ENCODE results near the gene ANKRD34C.

ANKRD34C gene

DNA sequence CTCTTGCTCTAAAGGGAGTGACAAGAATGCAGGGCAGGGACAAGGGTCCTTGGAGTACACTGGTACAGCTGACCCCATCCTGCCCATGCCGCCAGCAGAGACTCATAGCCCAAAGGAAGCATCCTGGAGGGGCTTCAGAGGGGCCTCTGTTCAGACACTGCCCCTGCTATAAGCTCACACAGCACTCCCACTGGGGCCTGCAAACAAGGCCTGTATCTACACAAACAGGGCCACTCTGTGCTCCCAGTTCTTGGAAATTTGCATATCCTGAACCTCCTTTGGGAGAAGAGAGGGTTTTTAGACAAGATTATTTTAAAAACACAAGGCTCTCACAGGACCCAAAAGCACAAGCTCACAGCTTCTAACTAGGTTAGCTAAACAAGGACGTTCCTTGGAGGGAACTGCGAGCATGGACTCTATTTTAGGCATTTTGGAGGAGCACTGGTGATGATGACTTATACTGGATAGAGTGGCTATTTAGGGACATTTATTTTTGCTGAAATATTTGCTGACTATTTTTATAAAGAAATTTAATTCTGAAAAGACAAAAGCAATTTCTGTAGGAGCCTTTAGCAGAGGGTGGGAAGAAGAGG, 16.4 kb upstream of the ANKRD34C start:
- H3K4me2 ChIP-seq (ENCODE audit: low read length): no peak overlapping the region
- H3K4me3 ChIP-seq (ENCODE audit: low read depth, low read length, poor library complexity, severe bottlenecking): no peak overlapping the region
- no peaks in the 10 kb centered on the region for H3K79me2 ChIP-seq (ENCODE audit: insufficient read depth, low read length)
- H3K36me3 ChIP-seq (ENCODE audit: insufficient read depth, low read length): no peaks in the 10 kb centered on the region
- H3F3A ChIP-seq (ENCODE audit: insufficient read depth, low read length): no peaks in the 10 kb centered on the region
- H3K27ac ChIP-seq (ENCODE audit: low read depth, low read length, poor library complexity, severe bottlenecking): no peak overlapping the region
- no peak overlapping the region for H3K9ac ChIP-seq (ENCODE audit: low read length)
- no peaks in the 10 kb centered on the region for H3K9me3 ChIP-seq (ENCODE audit: low read length)
- no peaks in the 10 kb centered on the region for H3K9me2 ChIP-seq (ENCODE audit: low read depth, low read length)
- H3K4me1 ChIP-seq (ENCODE audit: insufficient read depth, low read length, severe bottlenecking): no peaks in the 10 kb centered on the region
- TF ChIP-seq EZH2 (IDR thresholded peaks at IDR 0.05; ENCODE audit: borderline replicate concordance, low read length): no peak
- TF ChIP-seq, protein P1, sequence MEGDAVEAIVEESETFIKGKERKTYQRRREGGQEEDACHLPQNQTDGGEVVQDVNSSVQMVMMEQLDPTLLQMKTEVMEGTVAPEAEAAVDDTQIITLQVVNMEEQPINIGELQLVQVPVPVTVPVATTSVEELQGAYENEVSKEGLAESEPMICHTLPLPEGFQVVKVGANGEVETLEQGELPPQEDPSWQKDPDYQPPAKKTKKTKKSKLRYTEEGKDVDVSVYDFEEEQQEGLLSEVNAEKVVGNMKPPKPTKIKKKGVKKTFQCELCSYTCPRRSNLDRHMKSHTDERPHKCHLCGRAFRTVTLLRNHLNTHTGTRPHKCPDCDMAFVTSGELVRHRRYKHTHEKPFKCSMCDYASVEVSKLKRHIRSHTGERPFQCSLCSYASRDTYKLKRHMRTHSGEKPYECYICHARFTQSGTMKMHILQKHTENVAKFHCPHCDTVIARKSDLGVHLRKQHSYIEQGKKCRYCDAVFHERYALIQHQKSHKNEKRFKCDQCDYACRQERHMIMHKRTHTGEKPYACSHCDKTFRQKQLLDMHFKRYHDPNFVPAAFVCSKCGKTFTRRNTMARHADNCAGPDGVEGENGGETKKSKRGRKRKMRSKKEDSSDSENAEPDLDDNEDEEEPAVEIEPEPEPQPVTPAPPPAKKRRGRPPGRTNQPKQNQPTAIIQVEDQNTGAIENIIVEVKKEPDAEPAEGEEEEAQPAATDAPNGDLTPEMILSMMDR (IDR thresholded peaks at IDR 0.05; ENCODE audit: low read length): no peak
- no peaks in the 10 kb centered on the region for H4K20me1 ChIP-seq (ENCODE audit: insufficient read depth, low read length)
- no peaks in the 10 kb centered on the region for H3K27me3 ChIP-seq (ENCODE audit: insufficient read depth, low read length)
- no peak overlapping the region for H2AFZ ChIP-seq (ENCODE audit: low read length)

DNA sequence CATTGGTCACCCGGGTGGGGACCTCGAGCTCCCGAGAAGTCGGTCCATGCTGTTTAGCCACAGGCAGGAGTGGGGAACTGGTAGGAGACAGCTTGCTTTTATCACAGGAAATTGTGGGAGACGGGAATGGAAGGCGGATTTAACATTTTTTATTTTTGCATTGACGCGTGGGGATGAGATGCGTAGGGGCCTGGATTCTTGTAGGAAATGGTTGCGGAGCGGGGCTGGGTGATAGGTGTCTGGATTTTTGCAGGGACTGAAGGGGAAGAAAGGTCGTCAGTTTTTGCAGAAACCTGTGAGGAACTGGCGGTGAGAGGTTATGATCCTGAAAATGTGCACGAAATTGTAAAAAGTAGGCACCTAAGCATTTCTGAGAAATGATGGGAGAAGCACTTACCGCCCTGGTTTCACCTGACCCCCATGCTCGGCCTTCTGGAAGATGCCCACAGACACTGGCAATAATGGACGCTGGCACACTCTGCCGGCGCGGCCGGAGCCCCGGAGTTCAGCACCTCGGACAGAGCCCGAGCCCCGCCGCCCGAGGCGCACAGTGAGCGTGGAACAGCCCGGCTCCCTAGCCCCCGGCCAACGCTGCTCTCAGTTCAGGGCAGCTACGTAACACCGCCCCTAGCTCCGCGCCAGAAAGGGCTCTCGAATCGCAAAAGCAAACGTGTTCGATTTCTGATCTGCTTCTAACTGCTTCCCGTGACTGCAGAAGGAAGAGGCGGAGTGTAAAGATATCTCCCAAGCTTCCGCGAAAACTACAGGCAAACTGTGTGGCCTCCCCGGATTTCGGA, 928 bp downstream of the ANKRD34C start:
- Histone ChIP-seq H4K20me1 (ENCODE audit: insufficient read depth, low read length) (no peaks in the 10 kb centered on the region), H3K27me3 (ENCODE audit: insufficient read depth, low read length) (no peaks in the 10 kb centered on the region; the same call in 1 of the 2 replicates), H2AFZ (ENCODE audit: low read length) (no peak overlapping the region), H3K79me2 (ENCODE audit: insufficient read depth, low read length) (no peaks in the 10 kb centered on the region), H3K4me1 (ENCODE audit: insufficient read depth, low read length, severe bottlenecking) (no peaks in the 10 kb centered on the region), H3K4me3 (ENCODE audit: low read depth, low read length, poor library complexity, severe bottlenecking) (no peak overlapping the region), H3F3A (ENCODE audit: insufficient read depth, low read length) (no peaks in the 10 kb centered on the region), H3K9me3 (ENCODE audit: low read length) (no peaks in the 10 kb centered on the region), H3K36me3 (ENCODE audit: insufficient read depth, low read length) (no peaks in the 10 kb centered on the region), H3K27ac (ENCODE audit: low read depth, low read length, poor library complexity, severe bottlenecking) (no peak overlapping the region), H3K9ac (ENCODE audit: low read length) (no peak overlapping the region), H3K9me2 (ENCODE audit: low read depth, low read length) (no peaks in the 10 kb centered on the region), H3K4me2 (ENCODE audit: low read length) (no peak overlapping the region)
- TF ChIP-seq, protein P1 (IDR thresholded peaks at IDR 0.05; ENCODE audit: low read length): no peak
- TF ChIP-seq EZH2 (IDR thresholded peaks at IDR 0.05; ENCODE audit: borderline replicate concordance, low read length): no peak

- Histone ChIP-seq H3F3A (ENCODE audit: insufficient read depth, low read length) (no peaks in the 10 kb centered on the region), H3K79me2 (ENCODE audit: insufficient read depth, low read length) (no peaks in the 10 kb centered on the region), H3K9me2 (ENCODE audit: low read depth, low read length) (no peaks in the 10 kb centered on the region), H3K9ac (ENCODE audit: low read length) (no peak overlapping the region), H3K4me3 (ENCODE audit: low read depth, low read length, poor library complexity, severe bottlenecking) (no peak overlapping the region), H3K27me3 (ENCODE audit: insufficient read depth, low read length) (no peaks in the 10 kb centered on the region; the same call in 1 of the 2 replicates), H3K4me2 (ENCODE audit: low read length) (no peak overlapping the region), H3K27ac (ENCODE audit: low read depth, low read length, poor library complexity, severe bottlenecking) (no peak overlapping the region), H2AFZ (ENCODE audit: low read length) (no peak overlapping the region), H3K36me3 (ENCODE audit: insufficient read depth, low read length) (no peaks in the 10 kb centered on the region), H3K4me1 (ENCODE audit: insufficient read depth, low read length, severe bottlenecking) (no peaks in the 10 kb centered on the region), H3K9me3 (ENCODE audit: low read length) (no peaks in the 10 kb centered on the region), H4K20me1 (ENCODE audit: insufficient read depth, low read length) (no peaks in the 10 kb centered on the region)
- TF ChIP-seq EZH2 (IDR thresholded peaks at IDR 0.05; ENCODE audit: borderline replicate concordance, low read length): no peak
- TF ChIP-seq, protein P1 (IDR thresholded peaks at IDR 0.05; ENCODE audit: low read length): no peak
These were observed 8.2 kb downstream of the ANKRD34C start for GRCh38 chr15:79290642-79291275.

All from OCI-LY1 (cell line).